Liver (tissue), 2 donors: ENCODE measurements around the gene ARHGEF12.

Experiments
- CTCF ChIP-seq: fragments of 150-350 bp; IDR thresholded peaks from 2 replicates; pipeline ENCODE4 v1.5.1; 2017; ENCODE audit warnings: improper control_type of control experiment, low read depth, low read length; ENCODE audit not compliant: missing input control
- MAX ChIP-seq: IDR thresholded peaks from 2 replicates; pipeline ENCODE4 v1.6.1; 2016; ENCODE audit warnings: antibody characterized with exemption
- donor health status: healthy.

- TF ChIP-seq CTCF (no peak), MAX (no peak)
Observed at GRCh38 chr11:120527111-120527761, 191.0 kb downstream of the ARHGEF12 start.
